Fibroblast of lung (primary cell): ENCODE measurements around the gene CCDC196. TPM values are rescaled to one million over a fixed set of nuclear protein-coding genes. Genes with fewer than 3 reads are reported as not detected.

ENCODE experiments used
- DNase-seq, 2 donors: peaks; one replicate each; pipeline versions ENCODE4 v3.0.0 to v3.0.0-alpha.2; 2010; ENCODE audit warnings: low read depth in 2 of 2
- H2AFZ ChIP-seq: 2 replicates; pipeline ENCODE4 v1.5.1; 2012; ENCODE audit warnings: low read length, control low read depth, inconsistent platforms
- H3K27ac ChIP-seq: 2 replicates; pipeline ENCODE4 v1.5.1; 2011; ENCODE audit warnings: low read length, control low read depth; ENCODE audit not compliant: insufficient read depth
- H3K27me3 ChIP-seq: 2 replicates; pipeline ENCODE4 v1.5.1; 2011; ENCODE audit warnings: mild to moderate bottlenecking, low read length; ENCODE audit not compliant: control insufficient read depth, insufficient read depth
- H3K36me3 ChIP-seq: 2 replicates; pipeline ENCODE4 v1.5.1; 2011; ENCODE audit warnings: low read length; ENCODE audit not compliant: control insufficient read depth, insufficient read depth
- H3K4me1 ChIP-seq: 2 replicates; pipeline ENCODE4 v1.5.1; 2011; ENCODE audit warnings: low read length; ENCODE audit not compliant: control insufficient read depth, insufficient read depth; ENCODE audit errors: extremely low read depth
- H3K4me2 ChIP-seq: 2 replicates; pipeline ENCODE4 v1.5.1; 2011; ENCODE audit warnings: low read length, control low read depth; ENCODE audit not compliant: insufficient read depth; ENCODE audit errors: extremely low read depth
- H3K4me3 ChIP-seq, 4 experiments: fragments of 200-600 bp in 1 of 4; sonication (generic) in 1 of 4; replicated peaks in 1 of 4; 2 replicates each; pipeline ENCODE4 v1.5.1; 2011 to 2016; ENCODE audit warnings: low read length in 4 of 4, low read depth in 3 of 4, mild to moderate bottlenecking in 3 of 4, control low read depth in 2 of 4, inconsistent platforms in 1 of 4, mixed read lengths in 1 of 4; ENCODE audit not compliant: insufficient read depth in 1 of 4; ENCODE audit errors: control extremely low read depth in 1 of 4
- H3K79me2 ChIP-seq: 2 replicates; pipeline ENCODE4 v1.5.1; 2012; ENCODE audit warnings: mild to moderate bottlenecking, low read length, inconsistent platforms; ENCODE audit not compliant: control insufficient read depth, insufficient read depth
- H3K9ac ChIP-seq: 2 replicates; pipeline ENCODE4 v1.5.1; 2011; ENCODE audit warnings: mild to moderate bottlenecking, low read length, control low read depth; ENCODE audit not compliant: insufficient read depth
- H3K9me3 ChIP-seq: 2 replicates; pipeline ENCODE4 v1.5.1; 2012; ENCODE audit warnings: low read depth, low read length; ENCODE audit not compliant: control insufficient read depth, insufficient read depth
- H4K20me1 ChIP-seq: 2 replicates; pipeline ENCODE4 v1.5.1; 2011; ENCODE audit warnings: low read length; ENCODE audit not compliant: control insufficient read depth, insufficient read depth; ENCODE audit errors: extremely low read depth
- CTCF ChIP-seq, 2 donors: IDR thresholded peaks in 1 of 2; conservative IDR thresholded peaks in 1 of 2; 1 replicate in 1 of 2; 2 replicates in 1 of 2; pipeline ENCODE4 v1.5.1; 2011 to 2012; ENCODE audit warnings: low read length in 2 of 2, control low read depth in 1 of 2, inconsistent platforms in 1 of 2, low read depth in 1 of 2, mild to moderate bottlenecking in 1 of 2
- EZH2 ChIP-seq: IDR thresholded peaks from 2 replicates; pipeline ENCODE4 v1.5.1; 2012; ENCODE audit warnings: low read length, control low read depth, mild to moderate bottlenecking; ENCODE audit errors: missing control alignments
- polyA plus RNA-seq, 2 donors: library from polyadenylated mRNA; depleted of rRNA in 1 of 2; stranded (reverse) in 1 of 2; unstranded in 1 of 2; fragments of >200 nt; gene quantifications; 2 replicates each; pipeline ENCODE4 v1.2.1, GENCODE V29; 2011 to 2012; ENCODE audit warnings: missing spikeins in 1 of 2
- total RNA-seq: library from RNA; depleted of rRNA; stranded (reverse); fragments of >200 nt; gene quantifications from 2 replicates; pipeline ENCODE4 v1.2.1, GENCODE V29; 2014

Gene CCDC196
- total and polyA plus RNA-seq, 2 donors (not counting 1 experiment from before 2014, with no cell fraction given): not detected

DNA sequence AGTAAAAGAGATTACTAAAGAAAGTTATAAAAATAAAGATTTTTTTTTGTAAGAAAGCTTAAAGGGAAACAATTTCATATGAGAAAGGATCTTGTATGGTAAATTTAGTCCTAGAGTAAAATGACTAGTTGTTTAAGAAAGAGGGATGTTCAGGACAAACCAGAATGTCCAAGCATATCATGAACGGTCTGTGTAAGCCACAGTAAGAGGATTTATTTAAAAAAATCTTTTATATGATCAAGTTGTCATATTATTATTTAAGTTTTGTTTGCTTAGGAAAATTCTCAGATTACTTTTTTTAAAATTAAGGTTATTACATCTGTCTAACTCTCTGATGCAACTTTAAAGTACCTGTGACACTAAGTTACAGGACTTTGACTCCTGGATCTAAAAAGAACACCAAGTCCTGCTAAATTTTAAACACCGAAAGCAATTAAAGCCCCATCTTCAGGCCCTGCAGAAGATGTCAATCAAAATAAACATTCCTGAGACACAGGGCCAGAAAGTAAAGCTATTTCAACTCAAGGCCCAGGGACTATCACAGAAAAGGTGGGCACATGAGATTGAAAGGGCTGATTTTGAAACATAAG is 17.3 kb upstream of the CCDC196 start:
- TF ChIP-seq EZH2 (no peak), CTCF (conservative IDR thresholded peaks at IDR 0.05 in 1 of 2, IDR thresholded peaks at IDR 0.05 in 1 of 2; ENCODE audit: low read depth in 1 of 2, low read length in 2 of 2) (no peak)
- no peaks in the 10 kb centered on the region for H3K27me3 ChIP-seq
- H3K79me2 ChIP-seq: no peaks in the 10 kb centered on the region
- H3K36me3 ChIP-seq: no peaks in the 10 kb centered on the region
- no peak overlapping the region for H2AFZ ChIP-seq
- no peak overlapping the region for H3K4me3 ChIP-seq
- no peak for DNase-seq
- no peaks in the 10 kb centered on the region for H4K20me1 ChIP-seq
- H3K9me3 ChIP-seq: no peaks in the 10 kb centered on the region
- H3K4me1 ChIP-seq: no peaks in the 10 kb centered on the region
- no peak overlapping the region for H3K9ac ChIP-seq
- H3K27ac ChIP-seq: no peak overlapping the region
- no peak overlapping the region for H3K4me2 ChIP-seq

GRCh38 chr14:66471584-66471983 is 14.6 kb upstream of the CCDC196 start:
- Histone ChIP-seq H3K4me3 (no peak overlapping the region), H3K79me2 (no peaks in the 10 kb centered on the region), H4K20me1 (no peaks in the 10 kb centered on the region), H3K4me1 (no peaks in the 10 kb centered on the region), H3K9me3 (no peaks in the 10 kb centered on the region), H3K27ac (no peak overlapping the region), H3K9ac (no peak overlapping the region), H3K36me3 (no peaks in the 10 kb centered on the region), H2AFZ (no peak overlapping the region), H3K27me3 (no peaks in the 10 kb centered on the region), H3K4me2 (no peak overlapping the region)
- TF ChIP-seq EZH2: no peak
- TF ChIP-seq CTCF (conservative IDR thresholded peaks at IDR 0.05 in 1 of 2, IDR thresholded peaks at IDR 0.05 in 1 of 2; ENCODE audit: low read depth in 1 of 2, low read length in 2 of 2): no peak
- DNase-seq: no peak

DNA sequence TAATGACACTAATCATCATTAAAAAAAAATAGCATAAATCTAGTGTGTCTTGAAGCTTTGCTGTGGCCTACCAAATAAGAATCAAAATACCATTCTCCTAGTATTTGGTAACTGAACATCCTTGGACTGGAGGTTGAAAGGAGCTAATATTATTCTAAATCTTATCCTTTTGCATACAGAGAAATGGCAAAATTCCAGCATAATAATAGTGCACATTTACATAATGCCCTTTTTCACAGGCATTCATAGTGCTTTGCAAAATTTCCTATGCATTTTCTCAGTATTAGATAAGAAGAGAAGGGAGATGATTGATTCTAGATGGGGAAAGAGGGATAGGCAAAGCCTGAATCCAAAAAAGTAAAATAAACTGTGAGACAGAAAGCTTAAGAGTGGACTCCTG is 13.9 kb upstream of the CCDC196 start:
- Histone ChIP-seq H3K4me3 (no peak overlapping the region), H3K4me2 (no peak overlapping the region), H3K79me2 (no peaks in the 10 kb centered on the region), H3K4me1 (no peaks in the 10 kb centered on the region), H4K20me1 (no peaks in the 10 kb centered on the region), H3K9me3 (no peaks in the 10 kb centered on the region), H3K27ac (no peak overlapping the region), H3K36me3 (no peaks in the 10 kb centered on the region), H3K9ac (no peak overlapping the region), H2AFZ (no peak overlapping the region), H3K27me3 (no peaks in the 10 kb centered on the region)
- TF ChIP-seq EZH2: no peak
- no peak for TF ChIP-seq CTCF (conservative IDR thresholded peaks at IDR 0.05 in 1 of 2, IDR thresholded peaks at IDR 0.05 in 1 of 2; ENCODE audit: low read depth in 1 of 2, low read length in 2 of 2)
- DNase-seq: no peak
